Ascending aorta (tissue), 2 donors: ENCODE measurements around the gene PTCSC3. TPM values are rescaled to one million over a fixed set of nuclear protein-coding genes. Genes with fewer than 3 reads are reported as not detected.

ENCODE experiments used
- DNase-seq, 2 donors: peaks; one replicate each; pipeline ENCODE4 v3.0.0-alpha.2; 2019; ENCODE audit warnings: low spot score in 2 of 2
- H3K27ac ChIP-seq, 2 donors: fragments of 200-600 bp; sonication (generic); one replicate each; pipeline ENCODE4 v1.5.1; 2016 to 2017; ENCODE audit warnings: mild to moderate bottlenecking in 1 of 2
- H3K27me3 ChIP-seq: fragments of 200-600 bp; sonication (generic); one replicate; pipeline ENCODE4 v1.5.1; 2017
- H3K36me3 ChIP-seq, 2 donors: fragments of 200-600 bp; sonication (generic); one replicate each; pipeline ENCODE4 v1.5.1; 2016
- H3K4me1 ChIP-seq, 2 donors: fragments of 200-600 bp; sonication (generic); one replicate each; pipeline ENCODE4 v1.5.1; 2016 to 2017; ENCODE audit warnings: mild to moderate bottlenecking in 1 of 2
- H3K4me3 ChIP-seq, 2 donors: fragments of 200-600 bp; sonication (generic); one replicate each; pipeline ENCODE4 v1.5.1; 2016 to 2017; ENCODE audit warnings: mild to moderate bottlenecking in 1 of 2
- H3K9me3 ChIP-seq, 2 donors: fragments of 200-600 bp; sonication (generic); one replicate each; pipeline ENCODE4 v1.5.1; 2016
- intact Hi-C: fragments of 100-400 bp; cut with DNase I; formaldehyde crosslinking; loops from one replicate; pipeline ENCODE4 v1.15.1; 2023
- total RNA-seq: library from RNA; depleted of rRNA; stranded (reverse); fragments of >200 nt; gene quantifications from one replicate; pipeline ENCODE4 v1.1.0, GENCODE V29; 2016
- TF ChIP-seq, protein P1 (sequence below), 3 experiments: fragments of 200-600 bp in 2 of 3; fragments of 450-650 bp in 1 of 3; sonication (generic) in 2 of 3; IDR thresholded peaks; one replicate each; pipeline ENCODE4 v1.5.1; 2016 to 2019; ENCODE audit warnings: antibody characterized with exemption in 3 of 3, mild to moderate bottlenecking in 1 of 3, moderate library complexity in 1 of 3

The PTCSC3 gene
- total RNA-seq, 1 donor from 2014 or later: not detected

DNA sequence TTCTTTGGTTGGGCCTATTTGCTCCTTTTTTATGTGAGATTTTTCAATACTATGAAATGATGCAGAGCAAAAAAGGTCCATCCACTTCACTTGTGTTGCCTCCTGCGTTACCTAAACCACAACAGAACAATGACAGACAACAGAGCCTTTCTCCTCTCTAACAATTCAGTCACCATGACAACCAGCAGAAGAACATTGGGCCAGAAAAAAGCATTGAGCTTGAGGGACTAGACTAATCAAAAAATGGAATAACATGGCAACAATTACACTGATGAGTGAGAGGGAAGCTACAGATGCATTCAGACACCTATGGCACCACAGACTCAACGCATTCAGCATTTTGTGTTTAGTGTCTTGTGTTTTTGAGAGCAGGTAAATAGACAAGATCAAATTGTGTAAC is 44.6 kb upstream of the PTCSC3 start:
- Histone ChIP-seq H3K4me3 (no peak overlapping the region), H3K9me3 (no peaks in the 10 kb centered on the region), H3K36me3 (no peaks in the 10 kb centered on the region), H3K27ac (no peak overlapping the region), H3K27me3 (no peaks in the 10 kb centered on the region), H3K4me1 (no peaks in the 10 kb centered on the region)
- TF ChIP-seq, protein P1, sequence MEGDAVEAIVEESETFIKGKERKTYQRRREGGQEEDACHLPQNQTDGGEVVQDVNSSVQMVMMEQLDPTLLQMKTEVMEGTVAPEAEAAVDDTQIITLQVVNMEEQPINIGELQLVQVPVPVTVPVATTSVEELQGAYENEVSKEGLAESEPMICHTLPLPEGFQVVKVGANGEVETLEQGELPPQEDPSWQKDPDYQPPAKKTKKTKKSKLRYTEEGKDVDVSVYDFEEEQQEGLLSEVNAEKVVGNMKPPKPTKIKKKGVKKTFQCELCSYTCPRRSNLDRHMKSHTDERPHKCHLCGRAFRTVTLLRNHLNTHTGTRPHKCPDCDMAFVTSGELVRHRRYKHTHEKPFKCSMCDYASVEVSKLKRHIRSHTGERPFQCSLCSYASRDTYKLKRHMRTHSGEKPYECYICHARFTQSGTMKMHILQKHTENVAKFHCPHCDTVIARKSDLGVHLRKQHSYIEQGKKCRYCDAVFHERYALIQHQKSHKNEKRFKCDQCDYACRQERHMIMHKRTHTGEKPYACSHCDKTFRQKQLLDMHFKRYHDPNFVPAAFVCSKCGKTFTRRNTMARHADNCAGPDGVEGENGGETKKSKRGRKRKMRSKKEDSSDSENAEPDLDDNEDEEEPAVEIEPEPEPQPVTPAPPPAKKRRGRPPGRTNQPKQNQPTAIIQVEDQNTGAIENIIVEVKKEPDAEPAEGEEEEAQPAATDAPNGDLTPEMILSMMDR (IDR thresholded peaks at IDR 0.05): no peak
- intact Hi-C loops: no loop called here
- no peak for DNase-seq

DNA sequence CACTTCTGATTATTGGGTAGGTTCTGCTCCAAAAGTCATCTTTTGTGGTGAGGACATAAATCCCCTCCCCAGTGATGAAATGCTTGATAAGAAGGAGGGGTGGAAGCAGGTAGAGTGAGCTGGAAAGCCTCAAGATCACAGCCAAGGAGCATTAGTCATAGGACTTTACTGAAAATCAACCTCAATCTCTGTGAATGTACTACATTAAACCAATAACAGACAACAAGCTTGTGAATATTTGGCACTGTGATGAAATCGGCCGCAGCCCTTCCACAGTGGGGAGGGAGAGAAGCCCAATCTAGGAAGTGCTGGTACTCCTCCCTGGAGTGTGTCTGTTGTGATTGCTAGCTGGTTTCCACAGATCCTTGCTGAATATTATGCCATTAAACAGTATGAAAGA is 41.2 kb upstream of the PTCSC3 start:
- Histone ChIP-seq H3K27ac (no peak overlapping the region), H3K4me3 (no peak overlapping the region), H3K4me1 (no peaks in the 10 kb centered on the region), H3K27me3 (no peaks in the 10 kb centered on the region), H3K9me3 (no peaks in the 10 kb centered on the region), H3K36me3 (no peaks in the 10 kb centered on the region)
- no peak for DNase-seq
- TF ChIP-seq, protein P1 (IDR thresholded peaks at IDR 0.05): no peak
- intact Hi-C loops: no loop called here

DNA sequence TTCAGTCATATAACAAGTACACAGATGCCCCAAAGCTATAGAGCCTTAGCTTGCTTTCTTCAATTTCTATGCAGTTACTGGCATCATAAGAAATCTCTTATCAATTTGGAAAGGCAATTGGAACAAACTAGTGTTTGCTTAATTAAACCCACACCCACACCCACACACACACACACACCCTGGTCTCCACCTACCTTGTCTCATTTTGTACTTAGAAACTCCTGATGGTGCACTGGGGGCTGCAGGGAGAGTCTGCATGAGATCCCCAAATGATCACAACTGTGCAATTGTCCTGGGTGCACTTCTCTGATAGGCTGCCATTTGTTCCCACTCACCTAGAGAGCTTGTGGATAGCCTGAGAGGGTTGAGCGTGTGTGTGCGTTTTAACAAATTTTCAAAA is 40.5 kb upstream of the PTCSC3 start:
- no peak overlapping the region for H3K27ac ChIP-seq
- H3K36me3 ChIP-seq: no peaks in the 10 kb centered on the region
- DNase-seq: no peak
- H3K4me1 ChIP-seq: no peaks in the 10 kb centered on the region
- intact Hi-C loops: no loop called here
- no peak overlapping the region for H3K4me3 ChIP-seq
- H3K27me3 ChIP-seq: no peaks in the 10 kb centered on the region
- TF ChIP-seq, protein P1 (IDR thresholded peaks at IDR 0.05): no peak
- no peaks in the 10 kb centered on the region for H3K9me3 ChIP-seq

DNA sequence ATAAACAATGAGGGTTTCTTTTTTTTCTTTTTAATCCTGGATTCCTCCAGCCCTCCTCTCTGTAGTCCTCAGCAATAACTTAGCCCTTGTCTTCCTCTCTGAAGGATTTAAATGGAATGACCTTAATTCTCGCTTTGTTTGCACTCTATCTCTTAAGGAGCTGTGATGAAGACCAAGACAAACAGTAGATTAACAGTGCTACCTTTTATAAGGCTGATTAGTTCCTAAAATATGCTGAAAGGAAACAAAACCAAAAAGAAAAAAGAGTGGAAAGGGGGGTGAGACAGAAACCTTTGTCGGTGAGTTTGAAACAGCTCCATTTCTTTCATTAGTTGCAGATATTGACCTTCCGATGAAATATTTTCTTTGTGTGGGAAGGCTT is 38.7 kb upstream of the PTCSC3 start:
- H3K27ac ChIP-seq: no peak overlapping the region
- no peaks in the 10 kb centered on the region for H3K27me3 ChIP-seq
- TF ChIP-seq, protein P1 (IDR thresholded peaks at IDR 0.05): no peak
- intact Hi-C loops: no loop called here
- H3K4me3 ChIP-seq: no peak overlapping the region
- no peaks in the 10 kb centered on the region for H3K4me1 ChIP-seq
- no peaks in the 10 kb centered on the region for H3K36me3 ChIP-seq
- no peak for DNase-seq
- H3K9me3 ChIP-seq: no peaks in the 10 kb centered on the region

DNA sequence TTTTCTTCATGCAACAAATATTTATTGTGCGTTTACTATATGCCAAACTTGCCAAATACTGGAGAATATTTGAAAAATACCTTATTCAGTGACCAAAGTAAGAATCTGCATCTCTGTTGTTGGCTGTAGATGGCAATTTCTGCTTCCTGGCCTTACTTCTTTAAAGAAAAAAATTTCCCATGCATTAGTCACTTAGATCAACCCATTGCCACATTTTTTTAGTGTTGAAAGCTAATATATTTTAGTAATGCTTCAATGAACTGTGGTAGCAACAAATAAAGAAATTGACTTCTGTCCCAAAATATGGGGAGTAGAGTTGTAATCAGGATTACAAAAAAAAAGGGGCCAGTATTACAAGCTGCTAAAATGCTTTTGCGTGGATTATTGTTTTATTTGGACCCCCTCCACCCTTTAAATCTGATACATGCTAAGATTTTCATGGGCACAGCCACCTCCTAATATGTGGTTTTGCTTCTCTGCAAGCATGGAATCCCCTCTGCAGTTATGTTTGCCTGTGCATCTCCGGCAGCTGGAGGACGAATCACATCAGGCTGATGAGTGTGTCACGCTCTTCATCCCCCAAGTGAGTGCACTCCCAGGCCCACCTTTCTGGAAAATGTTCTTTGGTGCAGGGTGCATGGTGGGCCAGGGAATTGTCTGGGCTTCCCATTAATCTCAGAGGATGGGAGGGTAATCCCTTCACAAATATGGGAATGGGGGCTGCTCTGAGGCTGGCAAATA is 38.1 kb upstream of the PTCSC3 start:
- no peak for DNase-seq
- Histone ChIP-seq H3K9me3 (no peaks in the 10 kb centered on the region), H3K36me3 (no peaks in the 10 kb centered on the region), H3K4me3 (no peak overlapping the region), H3K27me3 (no peaks in the 10 kb centered on the region), H3K27ac (no peak overlapping the region), H3K4me1 (no peaks in the 10 kb centered on the region)
- TF ChIP-seq, protein P1 (IDR thresholded peaks at IDR 0.05): no peak
- intact Hi-C loops: no loop called here

DNA sequence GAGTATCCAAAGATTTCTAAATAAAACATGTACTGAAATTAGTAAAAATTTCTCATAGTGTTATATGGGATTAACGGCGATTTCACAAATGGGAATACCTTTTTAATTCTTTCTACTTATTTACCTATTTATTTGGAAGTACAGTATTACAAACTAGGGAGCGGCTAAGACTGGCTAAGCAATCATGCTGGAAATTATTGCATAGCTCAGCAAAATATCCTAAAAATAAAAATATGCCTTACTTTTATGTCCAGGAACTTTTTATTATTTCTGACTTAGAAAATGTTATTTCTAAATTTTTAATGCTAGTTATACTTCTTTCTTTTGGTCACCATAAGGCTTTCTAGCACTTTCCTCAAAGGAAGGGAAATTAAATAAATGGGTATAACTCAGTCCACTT is 36.5 kb upstream of the PTCSC3 start:
- no peak overlapping the region for H3K4me3 ChIP-seq
- TF ChIP-seq, protein P1 (IDR thresholded peaks at IDR 0.05): no peak
- no peak overlapping the region for H3K27ac ChIP-seq
- DNase-seq: no peak
- intact Hi-C loops: no loop called here
- no peaks in the 10 kb centered on the region for H3K9me3 ChIP-seq
- no peaks in the 10 kb centered on the region for H3K27me3 ChIP-seq
- no peaks in the 10 kb centered on the region for H3K36me3 ChIP-seq
- H3K4me1 ChIP-seq: no peaks in the 10 kb centered on the region
